Trophoblast cell (in vitro differentiated cells and primary cell): ENCODE results near the gene METTL15.

Experiments
- DNase-seq, 2 donors: peaks; one replicate each; pipeline ENCODE4 v3.0.0-alpha.2; 2016
- H2AFZ ChIP-seq: 2 replicates; pipeline ENCODE4 v1.6.1; 2013; ENCODE audit warnings: low read length, moderate library complexity, mild to moderate bottlenecking; ENCODE audit not compliant: insufficient read depth, poor library complexity
- H2AK5ac ChIP-seq: 2 replicates; pipeline ENCODE4 v1.6.1; 2013; ENCODE audit warnings: mild to moderate bottlenecking, low read length
- H2BK120ac ChIP-seq: 2 replicates; pipeline ENCODE4 v1.6.1; 2013; ENCODE audit warnings: low read length, mild to moderate bottlenecking, moderate library complexity; ENCODE audit not compliant: insufficient read depth, poor library complexity
- H2BK12ac ChIP-seq: 2 replicates; pipeline ENCODE4 v1.6.1; 2013; ENCODE audit warnings: mild to moderate bottlenecking, low read length, moderate library complexity
- H2BK5ac ChIP-seq: 2 replicates; pipeline ENCODE4 v1.6.1; 2013; ENCODE audit warnings: low read length, low read depth, moderate library complexity, mild to moderate bottlenecking; ENCODE audit not compliant: poor library complexity
- H3K14ac ChIP-seq: 2 replicates; pipeline ENCODE4 v1.6.1; 2013; ENCODE audit warnings: mild to moderate bottlenecking, low read length
- H3K18ac ChIP-seq: 2 replicates; pipeline ENCODE4 v1.6.1; 2013; ENCODE audit warnings: mild to moderate bottlenecking, low read length
- H3K23ac ChIP-seq: 2 replicates; pipeline ENCODE4 v1.6.1; 2013; ENCODE audit warnings: low read length
- H3K27ac ChIP-seq: 2 replicates; pipeline ENCODE4 v1.5.1; 2013; ENCODE audit warnings: low read depth, mild to moderate bottlenecking, inconsistent platforms, low read length, moderate library complexity
- H3K27me3 ChIP-seq: 2 replicates; pipeline ENCODE4 v1.6.1; 2013; ENCODE audit warnings: inconsistent platforms, mild to moderate bottlenecking, low read length, moderate library complexity; ENCODE audit not compliant: insufficient read depth
- H3K36me3 ChIP-seq, 2 experiments: 1 replicate in 1 of 2; 2 replicates in 1 of 2; pipeline ENCODE4 v1.6.1; 2013; ENCODE audit warnings: low read length in 2 of 2, mild to moderate bottlenecking in 2 of 2, moderate library complexity in 1 of 2; ENCODE audit not compliant: insufficient read depth in 2 of 2, control insufficient read depth in 1 of 2
- H3K4ac ChIP-seq: 2 replicates; pipeline ENCODE4 v1.6.1; 2013; ENCODE audit warnings: low read depth, mild to moderate bottlenecking, low read length, moderate library complexity
- H3K4me1 ChIP-seq, 2 experiments: 1 replicate in 1 of 2; 2 replicates in 1 of 2; pipeline ENCODE4 v1.6.1; 2013; ENCODE audit warnings: low read length in 2 of 2, mild to moderate bottlenecking in 2 of 2, moderate library complexity in 1 of 2; ENCODE audit not compliant: insufficient read depth in 2 of 2, control insufficient read depth in 1 of 2
- H3K4me2 ChIP-seq: 2 replicates; pipeline ENCODE4 v1.6.1; 2013; ENCODE audit warnings: inconsistent platforms, mild to moderate bottlenecking, low read length, moderate library complexity
- H3K4me3 ChIP-seq: 2 replicates; pipeline ENCODE4 v1.5.1; 2013; ENCODE audit warnings: mild to moderate bottlenecking, low read depth, low read length, inconsistent platforms
- H3K79me1 ChIP-seq: one replicate; pipeline ENCODE4 v1.6.1; 2013; ENCODE audit warnings: low read length
- H3K79me2 ChIP-seq: 2 replicates; pipeline ENCODE4 v1.6.1; 2013; ENCODE audit warnings: low read length, mild to moderate bottlenecking; ENCODE audit not compliant: control insufficient read depth, insufficient read depth, poor library complexity
- H3K9ac ChIP-seq: 2 replicates; pipeline ENCODE4 v1.6.1; 2013; ENCODE audit warnings: mild to moderate bottlenecking, low read length
- H3K9me3 ChIP-seq: 2 replicates; pipeline ENCODE4 v1.6.1; 2013; ENCODE audit warnings: low read depth, mild to moderate bottlenecking, control low read depth, inconsistent platforms, low read length; ENCODE audit not compliant: insufficient read depth
- H4K12ac ChIP-seq: 2 replicates; pipeline ENCODE4 v1.6.1; 2013; ENCODE audit warnings: low read depth, mild to moderate bottlenecking, low read length, moderate library complexity
- H4K8ac ChIP-seq: 2 replicates; pipeline ENCODE4 v1.6.1; 2013; ENCODE audit warnings: low read depth, mild to moderate bottlenecking, low read length, moderate library complexity
- H4K91ac ChIP-seq: one replicate; pipeline ENCODE4 v1.6.1; 2013; ENCODE audit warnings: low read depth, mild to moderate bottlenecking, low read length, moderate library complexity
- WGBS: extraction: QIAGEN DNeasy Blood & Tissue Kit; methylation state at CpG from one replicate; pipeline ENCODE4 v1.1.7; 2013; ENCODE audit warnings: missing lambda C conversion rate; ENCODE audit not compliant: insufficient read length, insufficient coverage; ENCODE audit errors: extremely low coverage; 5-methylcytosine and 5-hydroxymethylcytosine counted together

The METTL15 gene

GRCh38 chr11:28347371-28347770, 239.2 kb downstream of the METTL15 start:
- H3K4ac ChIP-seq: no peak overlapping the region
- no peak overlapping the region for H2AK5ac ChIP-seq
- no peak overlapping the region for H3K4me2 ChIP-seq
- H3K18ac ChIP-seq: no peak overlapping the region
- H3K27me3 ChIP-seq: no peaks in the 10 kb centered on the region
- H2BK5ac ChIP-seq: no peak overlapping the region
- no peak overlapping the region for H3K23ac ChIP-seq
- H2BK12ac ChIP-seq: no peak overlapping the region
- no peaks in the 10 kb centered on the region for H3K9me3 ChIP-seq
- no peak overlapping the region for H3K14ac ChIP-seq
- H3K9ac ChIP-seq: no peak overlapping the region
- no peak for DNase-seq
- H3K79me2 ChIP-seq: no peaks in the 10 kb centered on the region
- H4K12ac ChIP-seq: no peak overlapping the region
- no peaks in the 10 kb centered on the region for H3K4me1 ChIP-seq
- H4K91ac ChIP-seq: no peak overlapping the region
- H3K36me3 ChIP-seq: no peaks in the 10 kb centered on the region
- H3K4me3 ChIP-seq: no peak overlapping the region
- H2AFZ ChIP-seq: no peak overlapping the region
- H2BK120ac ChIP-seq: no peak overlapping the region
- no peak overlapping the region for H3K27ac ChIP-seq
- H4K8ac ChIP-seq: no peak overlapping the region
- no CpG with 5 or more reads among the region's 5 CpGs for WGBS
- H3K79me1 ChIP-seq: no peaks in the 10 kb centered on the region

- no peaks in the 10 kb centered on the region for H3K4me1 ChIP-seq
- no peaks in the 10 kb centered on the region for H3K79me1 ChIP-seq
- no peak overlapping the region for H3K4ac ChIP-seq
- no peaks in the 10 kb centered on the region for H3K36me3 ChIP-seq
- H2BK120ac ChIP-seq: no peak overlapping the region
- no peak overlapping the region for H2AK5ac ChIP-seq
- H2BK5ac ChIP-seq: no peak overlapping the region
- H2BK12ac ChIP-seq: no peak overlapping the region
- no peak overlapping the region for H3K9ac ChIP-seq
- H3K23ac ChIP-seq: no peak overlapping the region
- H3K14ac ChIP-seq: no peak overlapping the region
- no peak overlapping the region for H2AFZ ChIP-seq
- H4K91ac ChIP-seq: no peak overlapping the region
- H3K27me3 ChIP-seq: no peaks in the 10 kb centered on the region
- no peak for DNase-seq
- H3K4me3 ChIP-seq: no peak overlapping the region
- H4K12ac ChIP-seq: no peak overlapping the region
- H3K27ac ChIP-seq: no peak overlapping the region
- H3K18ac ChIP-seq: no peak overlapping the region
- no peak overlapping the region for H4K8ac ChIP-seq
- H3K4me2 ChIP-seq: no peak overlapping the region
- H3K79me2 ChIP-seq: no peaks in the 10 kb centered on the region
- no peaks in the 10 kb centered on the region for H3K9me3 ChIP-seq
Observed at GRCh38 chr11:28350216-28350615, 242.0 kb downstream of the METTL15 start.

- no peak overlapping the region for H2AFZ ChIP-seq
- no peaks in the 10 kb centered on the region for H3K4me1 ChIP-seq
- no peaks in the 10 kb centered on the region for H3K36me3 ChIP-seq
- no peaks in the 10 kb centered on the region for H3K79me1 ChIP-seq
- DNase-seq: no peak
- no peak overlapping the region for H3K4me2 ChIP-seq
- no peak overlapping the region for H4K91ac ChIP-seq
- H3K9me3 ChIP-seq: no peaks in the 10 kb centered on the region
- no peak overlapping the region for H2BK5ac ChIP-seq
- H3K18ac ChIP-seq: no peak overlapping the region
- H3K27me3 ChIP-seq: no peaks in the 10 kb centered on the region
- no peak overlapping the region for H2BK120ac ChIP-seq
- no peak overlapping the region for H2BK12ac ChIP-seq
- no CpG with 5 or more reads among the region's 2 CpGs for WGBS
- no peak overlapping the region for H3K9ac ChIP-seq
- H3K14ac ChIP-seq: no peak overlapping the region
- no peak overlapping the region for H3K4ac ChIP-seq
- H3K27ac ChIP-seq: no peak overlapping the region
- no peak overlapping the region for H3K4me3 ChIP-seq
- no peak overlapping the region for H3K23ac ChIP-seq
- H4K8ac ChIP-seq: no peak overlapping the region
- no peak overlapping the region for H2AK5ac ChIP-seq
- H4K12ac ChIP-seq: no peak overlapping the region
- H3K79me2 ChIP-seq: no peaks in the 10 kb centered on the region
Observed at GRCh38 chr11:28353991-28354390, 245.8 kb downstream of the METTL15 start.

GRCh38 chr11:28366549-28367346, 258.6 kb downstream of the METTL15 start:
- Histone ChIP-seq H3K4me3 (no peak overlapping the region), H4K12ac (no peak overlapping the region), H3K4me1 (no peaks in the 10 kb centered on the region), H2BK120ac (peak overlapping the region; percentile 27), H3K18ac (no peak overlapping the region), H3K9ac (no peak overlapping the region), H3K23ac (no peak overlapping the region), H3K79me1 (no peaks in the 10 kb centered on the region), H4K8ac (no peak overlapping the region), H2BK12ac (no peak overlapping the region), H3K14ac (no peak overlapping the region), H3K27me3 (no peaks in the 10 kb centered on the region), H3K9me3 (no peaks in the 10 kb centered on the region), H2AK5ac (no peak overlapping the region), H4K91ac (no peak overlapping the region), H2AFZ (no peak overlapping the region), H3K4ac (no peak overlapping the region), H3K79me2 (no peaks in the 10 kb centered on the region), H3K36me3 (no peaks in the 10 kb centered on the region), H2BK5ac (no peak overlapping the region), H3K4me2 (peak overlapping the region; percentile 23), H3K27ac (peak overlapping the region; percentile 79)
- peak in 1 of 2 donors; percentile 17 for DNase-seq
- WGBS: no CpG with 5 or more reads among the region's 2 CpGs
